LNCAP (cell line): ENCODE measurements around the gene NDE1.

ENCODE experiments used
- CTCF ChIP-seq: fragments of 450-650 bp; IDR thresholded peaks from 2 replicates; pipeline ENCODE4 v1.5.1; 2017; ENCODE audit warnings: mild to moderate bottlenecking

Gene NDE1

GRCh38 chr16:15715221-15715620, 65.2 kb downstream of the NDE1 start:
- TF ChIP-seq CTCF = no peak

- TF ChIP-seq CTCF = no peak
These were observed 66.8 kb downstream of the NDE1 start for GRCh38 chr16:15716694-15717447.

GRCh38 chr16:15721018-15721417, 71.0 kb downstream of the NDE1 start:
- TF ChIP-seq CTCF = no peak

- no peak for TF ChIP-seq CTCF
These were observed 73.8 kb downstream of the NDE1 start for GRCh38 chr16:15723808-15724207.

- no peak for TF ChIP-seq CTCF
These were observed 75.7 kb downstream of the NDE1 start for GRCh38 chr16:15725641-15726240.

GRCh38 chr16:15726715-15727114, 76.7 kb downstream of the NDE1 start:
- no peak for TF ChIP-seq CTCF

- no peak for TF ChIP-seq CTCF
These were observed 79.1 kb downstream of the NDE1 start for GRCh38 chr16:15729152-15729551.

GRCh38 chr16:15732416-15732815, 82.4 kb downstream of the NDE1 start:
- no peak for TF ChIP-seq CTCF
